ENCODE results near the gene RAPH1. TPM values are rescaled to one million over a fixed set of nuclear protein-coding genes. Genes with fewer than 3 reads are reported as not detected.

Gene RAPH1
- total RNA-seq, 2 experiments from 2014 or later, result 0.16 to 0.73 TPM

DNA sequence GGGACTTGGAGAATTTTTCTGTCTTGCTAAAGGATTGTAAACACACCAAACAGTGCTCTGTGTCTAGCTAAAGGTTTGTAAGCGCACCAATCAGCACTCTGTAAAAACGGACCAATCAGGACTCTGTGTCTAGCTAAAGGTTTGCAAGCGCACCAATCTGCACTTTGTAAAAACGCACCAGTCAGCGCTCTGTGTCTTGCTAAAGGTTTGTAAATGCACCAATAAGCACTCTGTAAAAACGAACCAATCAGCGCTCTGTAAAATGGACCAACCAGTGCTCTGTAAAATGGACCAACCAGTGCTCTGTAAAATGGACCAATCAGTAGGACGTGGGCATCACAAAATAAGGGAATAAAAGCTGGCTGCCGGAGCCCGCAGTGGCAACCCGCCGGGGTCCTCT lies 190.4 kb downstream of the RAPH1 start:
- Mint-ChIP-seq H3K27me3 (no peaks in the 10 kb centered on the region), H3K36me3 (peaks cover 3% of the 10 kb centered on the region), H3K9me3 (ENCODE audit: low read depth) (no peaks in the 10 kb centered on the region), H3K27ac (no peak overlapping the region), H3K4me1 (peaks cover 4% of the 10 kb centered on the region), H3K4me3 (no peak overlapping the region)
- CTCF ChIA-PET, result no interaction called here
- DNase-seq (no peak), ATAC-seq (no peak)

Other genes starting within 250 kb of the RAPH1 start
- 10 to 100 TPM; 39.4 to 43.9 TPM for gene ABI2, start 206.9 kb downstream of the RAPH1 start, total RNA-seq
- gene CD28, start 171.3 kb upstream of the RAPH1 start, total RNA-seq, result 10 to 100 TPM; 30.5 to 35.7 TPM